HL-60/S4 treated with phorbol 12-myristate 13-acetate at 8.2 ng/mL for 4 days and 3 days (cell line): ENCODE data around the gene INS.

Source experiments
- in situ Hi-C: fragments of 300-500 bp; cut with MboI; formaldehyde crosslinking; loops from 2 replicates; pipeline ENCODE4 v1.15.0; 2022; ENCODE audit warnings: low sequenced_read_pairs

The INS gene

DNA sequence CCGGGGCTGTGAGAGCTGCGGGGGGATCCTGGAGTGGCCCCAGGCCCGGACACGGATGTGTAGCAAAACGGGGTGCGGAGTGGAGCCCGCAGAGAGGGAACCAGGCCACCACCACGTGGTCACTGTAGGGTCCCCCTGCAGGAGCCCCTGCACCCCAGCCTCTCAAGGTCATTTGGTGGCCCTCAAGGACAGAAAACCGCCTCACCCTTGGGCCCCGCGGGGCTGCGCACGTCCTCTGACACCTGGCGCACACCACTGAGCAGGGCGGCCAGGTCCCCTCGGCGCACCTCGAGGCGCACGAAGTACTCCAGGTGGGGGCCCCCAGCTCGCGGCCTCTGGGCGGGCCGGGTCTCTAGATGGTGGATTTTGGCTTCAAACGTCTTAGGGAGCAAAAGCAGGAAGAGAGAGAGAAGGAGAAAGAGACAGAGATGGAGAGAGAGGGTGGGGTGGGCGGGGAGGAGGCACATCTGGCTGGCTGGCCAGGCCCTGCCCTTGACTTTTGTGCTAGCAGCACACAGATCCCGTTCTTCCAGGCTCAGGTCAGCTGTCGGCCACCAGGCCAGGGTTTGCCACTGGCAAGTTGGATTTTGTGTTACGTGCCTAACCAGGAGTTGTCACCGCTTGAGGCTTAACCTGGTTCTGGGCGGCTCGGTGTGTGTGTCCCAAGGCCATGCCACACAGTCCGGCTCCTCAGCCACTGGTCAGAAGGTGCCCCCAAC is 7.4 kb upstream of the INS start:
- in situ Hi-C loops, result no loop called here

DNA sequence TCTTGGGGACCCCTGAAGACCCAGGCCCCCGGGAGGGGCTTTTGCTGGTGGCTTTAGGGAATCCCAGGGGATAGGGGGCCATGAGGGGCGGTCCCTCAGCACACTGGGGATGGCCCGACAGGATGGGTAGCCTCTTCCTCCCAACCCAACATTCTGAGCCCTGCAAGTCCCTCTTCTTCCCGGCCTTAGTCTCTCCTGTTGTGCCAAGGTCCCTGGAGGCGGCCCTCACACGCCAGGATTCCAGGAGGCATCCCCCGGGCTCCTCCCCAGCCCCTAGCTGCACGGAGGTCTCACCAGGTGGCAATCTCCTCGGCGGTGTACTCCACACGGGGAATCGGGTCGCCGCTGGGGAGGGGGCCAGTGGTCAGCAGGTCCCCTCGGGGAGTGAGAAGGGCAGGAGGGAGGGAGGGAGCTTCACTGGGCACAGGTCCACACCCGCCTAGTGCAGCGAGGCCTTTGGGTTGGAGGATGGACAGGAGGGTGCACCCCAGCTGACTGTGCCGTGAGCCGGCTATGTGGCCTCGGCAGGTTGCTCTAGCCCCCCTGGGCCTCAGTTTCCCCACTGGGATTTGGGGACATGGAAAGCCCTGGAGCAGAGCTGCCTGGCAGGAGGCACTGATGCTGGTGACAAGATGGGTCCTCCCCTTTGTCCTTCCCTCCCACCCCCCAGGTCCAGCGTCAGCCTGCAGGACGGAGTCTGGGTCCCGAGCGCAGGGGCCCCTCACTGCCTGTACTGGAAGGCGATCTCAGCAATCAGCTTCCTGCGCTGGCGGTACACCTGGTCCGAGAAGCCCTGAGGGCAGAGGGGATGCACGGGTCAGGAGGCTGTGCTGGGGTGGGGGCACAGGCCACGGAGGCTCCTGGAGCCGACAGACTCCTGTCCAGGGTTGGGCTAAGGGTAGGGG is 6.4 kb upstream of the INS start:
- in situ Hi-C loops, result no loop called here

DNA sequence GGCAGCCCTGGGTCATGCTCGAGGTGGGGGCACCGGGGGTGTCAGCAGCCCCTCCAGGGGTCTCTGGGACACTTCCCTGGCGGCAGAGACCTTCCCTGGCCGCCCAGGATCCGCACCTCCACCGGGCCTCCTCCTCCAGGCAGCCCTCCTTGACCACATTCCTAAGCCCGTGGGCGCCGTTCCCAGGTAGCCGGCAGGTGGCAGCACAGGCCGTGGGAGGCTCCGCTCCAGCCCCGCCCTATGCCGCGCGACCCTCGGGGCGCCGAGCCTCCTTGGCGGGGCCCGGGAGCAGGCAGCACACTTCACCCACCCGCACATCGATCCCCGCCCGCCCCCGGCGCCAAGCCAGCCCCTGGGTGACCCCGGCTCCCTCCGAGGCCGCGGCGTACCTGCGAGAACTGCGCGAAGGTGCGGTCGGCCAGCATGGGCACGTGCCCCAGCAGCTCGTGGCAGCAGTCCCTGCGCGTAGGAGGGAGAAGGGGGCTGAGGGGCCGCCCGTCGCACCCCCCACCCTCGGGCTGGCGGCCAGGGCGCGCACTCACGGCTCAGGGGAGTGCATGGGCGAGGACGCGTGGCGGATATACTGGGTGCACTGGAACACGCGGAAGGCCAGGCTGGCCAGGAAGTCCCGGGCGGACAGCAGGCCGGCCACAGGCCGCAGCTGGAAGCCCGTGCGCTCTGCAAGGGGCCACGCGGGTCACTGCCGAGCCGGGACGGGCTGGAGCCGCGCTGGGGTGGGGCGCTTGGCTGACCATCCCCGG is 5.3 kb upstream of the INS start:
- in situ Hi-C loops, result no loop called here

GRCh38 chr11:2165571-2165970 is 4.6 kb upstream of the INS start:
- in situ Hi-C loops, result no loop called here

GRCh38 chr11:2164861-2165555 is 4.0 kb upstream of the INS start:
- in situ Hi-C loops, result no loop called here

- in situ Hi-C loops, result no loop called here
Observed at GRCh38 chr11:2164081-2164480, 3.1 kb upstream of the INS start.

GRCh38 chr11:2163428-2163978 is 2.5 kb upstream of the INS start:
- in situ Hi-C loops, result no loop called here

GRCh38 chr11:2159536-2160413 is 1.2 kb downstream of the INS start:
- in situ Hi-C loops, result no loop called here

DNA sequence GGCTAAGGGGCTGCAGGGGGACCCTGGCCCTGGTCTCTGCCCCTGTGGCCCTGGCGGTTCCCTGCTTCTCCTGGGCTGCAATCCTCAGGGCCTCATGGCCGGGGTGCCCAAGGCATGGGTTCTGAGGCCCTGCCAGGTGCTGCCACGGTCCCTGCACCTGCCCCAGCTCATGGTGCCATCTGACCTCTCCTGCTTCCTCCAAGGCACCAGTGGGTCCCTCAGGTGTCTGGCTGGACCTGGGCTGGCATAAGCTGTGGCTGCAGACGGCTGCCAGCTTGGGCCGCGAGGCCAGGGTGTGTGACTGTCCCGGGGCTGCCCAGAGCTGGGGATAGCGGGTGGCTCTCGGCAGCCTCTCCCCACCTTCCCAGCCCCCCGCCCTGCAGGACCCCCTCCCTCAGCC is 2.0 kb downstream of the INS start:
- in situ Hi-C loops, result no loop called here

GRCh38 chr11:2158296-2158737 is 2.7 kb downstream of the INS start:
- in situ Hi-C loops, result no loop called here

GRCh38 chr11:2157294-2158040 is 3.5 kb downstream of the INS start:
- in situ Hi-C loops, result no loop called here

- in situ Hi-C loops, result no loop called here
Observed at GRCh38 chr11:2156416-2157182, 4.4 kb downstream of the INS start.

DNA sequence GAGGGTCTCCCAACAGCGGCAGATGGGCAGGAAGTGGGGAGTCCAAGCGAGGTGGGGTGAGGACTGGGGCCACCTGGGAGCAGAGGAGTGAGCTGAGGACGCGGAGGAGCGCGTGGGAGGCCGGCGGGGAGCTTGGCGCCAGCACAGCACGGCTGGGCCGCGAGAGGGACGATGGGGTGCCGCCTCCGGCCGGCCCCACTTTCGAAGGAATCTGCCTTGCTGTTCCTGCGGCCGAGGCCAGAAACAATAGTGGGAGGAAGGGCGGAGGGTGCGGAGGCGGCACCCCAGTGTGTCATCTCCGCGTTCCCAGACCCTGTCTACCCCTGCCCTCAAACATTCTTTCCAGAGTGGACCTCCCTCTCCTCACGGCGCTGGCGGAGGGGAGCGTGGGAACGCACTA is 5.5 kb downstream of the INS start:
- in situ Hi-C loops, result no loop called here

- in situ Hi-C loops, result no loop called here
Observed at GRCh38 chr11:2154889-2155288, 6.1 kb downstream of the INS start.

DNA sequence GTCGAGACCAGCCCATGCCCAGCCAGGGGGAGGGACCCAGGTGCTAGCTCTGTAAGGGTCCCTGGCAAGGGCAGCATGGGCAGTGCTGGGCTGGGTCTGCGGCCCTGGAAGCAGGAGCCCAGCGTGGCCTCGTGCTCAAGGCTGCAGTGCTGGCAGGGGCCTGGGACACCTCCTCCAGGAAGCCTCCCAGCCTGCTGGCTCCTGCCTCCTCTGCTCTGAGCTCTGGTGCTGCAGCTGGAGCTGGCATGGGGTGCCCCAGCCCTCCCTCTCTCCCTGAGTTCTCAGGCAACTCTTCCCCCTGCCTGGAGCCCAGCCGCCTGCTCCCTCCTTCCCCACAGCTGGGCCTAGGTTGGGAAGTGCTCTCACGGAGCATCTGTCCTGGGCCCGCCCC is 6.8 kb downstream of the INS start:
- in situ Hi-C loops, result no loop called here

DNA sequence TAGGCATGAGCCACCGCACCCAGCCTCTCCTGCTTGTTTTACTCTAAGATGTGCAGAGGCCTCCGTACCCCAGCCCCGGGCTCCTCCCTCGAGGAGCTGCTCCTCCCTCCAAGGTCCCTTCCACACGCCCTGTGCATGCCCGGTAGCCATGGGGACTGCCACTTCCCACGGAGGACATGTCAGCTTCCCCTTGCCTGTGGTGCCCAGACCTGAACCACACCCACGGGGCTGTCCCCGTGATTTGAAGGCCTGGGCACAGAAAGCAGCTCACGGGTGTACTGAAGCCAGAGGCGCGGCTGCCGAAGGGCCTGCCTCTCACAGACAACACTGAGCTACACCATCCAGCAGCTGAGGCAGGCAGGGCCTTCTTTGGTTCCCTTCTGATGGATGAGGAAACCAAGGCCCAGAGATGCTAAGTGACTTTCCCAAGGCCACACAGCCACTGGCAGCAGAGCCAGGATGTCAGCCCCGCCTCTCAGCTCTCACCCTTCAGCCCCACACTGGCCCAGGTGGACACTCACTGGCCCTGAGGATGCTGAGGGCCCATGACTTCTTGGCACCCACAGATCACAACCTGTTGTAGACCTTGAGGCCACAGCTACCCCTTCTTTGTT is 7.3 kb downstream of the INS start:
- in situ Hi-C loops, result no loop called here

DNA sequence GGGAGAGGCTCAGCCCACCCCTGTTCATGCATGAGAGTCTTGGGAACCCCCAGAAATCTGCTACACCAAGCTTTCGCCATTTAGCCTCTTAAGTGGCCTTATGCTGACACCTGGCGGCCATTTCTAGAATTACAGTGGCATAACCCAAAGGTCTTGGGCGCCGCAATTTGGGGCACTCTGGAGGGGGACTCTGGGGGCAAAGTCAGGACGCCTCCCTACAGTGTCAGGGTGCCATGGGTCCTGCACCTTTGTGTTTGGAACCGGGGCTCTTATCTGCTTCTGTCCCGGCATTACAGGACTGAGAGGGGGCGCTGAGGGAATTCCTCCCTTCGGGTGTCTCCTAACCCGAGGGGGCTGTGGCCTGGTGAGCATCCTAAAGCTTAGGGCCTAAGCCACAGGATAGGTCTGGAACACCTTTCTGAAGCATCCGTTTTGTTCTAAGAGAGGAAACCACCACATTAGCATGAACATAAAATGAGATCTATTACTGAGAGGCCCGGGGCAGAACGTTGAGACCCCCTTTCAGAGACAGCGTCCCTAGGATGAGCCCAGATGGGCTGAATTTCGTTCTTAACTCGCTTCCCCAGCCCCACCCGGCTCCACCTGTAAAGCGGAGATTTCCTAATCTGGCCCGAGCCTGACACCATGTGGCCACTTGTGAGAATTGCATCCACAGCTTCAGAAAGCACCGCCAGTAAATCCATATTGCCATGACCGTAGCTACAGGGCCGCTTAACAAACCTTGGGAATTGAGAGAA is 9.3 kb downstream of the INS start:
- in situ Hi-C loops, result no loop called here
